Measurements from ENCODE around the gene SP4.

GRCh38 chr7:21454906-21455305 is 27.0 kb downstream of the SP4 start:
- TF ChIP-seq GATA3 (IDR thresholded peaks at IDR 0.05; ENCODE audit: low read depth, low read length), result no peak
- no peak for TF ChIP-seq GATA2 (IDR thresholded peaks at IDR 0.05; ENCODE audit: low read depth, low read length)
